Activated CD4-positive, alpha-beta memory T cell treated with anti-CD3 and anti-CD28 coated beads, Interleukin-2, amount 10 ng/mL, durations not matched to agents 7 days and 5 days (primary cell): ENCODE data around the gene HHEX. TPM values are rescaled to one million over a fixed set of nuclear protein-coding genes. Genes with fewer than 3 reads are reported as not detected.
A peak's percentile ranks its signal among the peaks of the same experiment; 100 is the strongest.
"Not testable (repeated sequence)": the region's sequence is repeated elsewhere in the genome, so short reads cannot be mapped to it uniquely, and the experiment has no call there.

ENCODE experiments used
- CTCF ChIA-PET: fragments of 350-600 bp; sonication (Branson Sonifier 250); formaldehyde crosslinking; loops from one replicate; lab custom pipeline; 2021; ENCODE audit warnings: antibody characterized with exemption, inconsistent platforms; lab: Charles Lee
- POLR2A ChIA-PET: fragments of 350-600 bp; sonication (Branson Sonifier 250); formaldehyde crosslinking; loops from one replicate; lab custom pipeline; 2021; ENCODE audit warnings: antibody characterized with exemption; lab: Charles Lee
- DNase-seq: peaks from one replicate; pipeline ENCODE4 v3.0.0-alpha.2; 2020
- H3K27ac Mint-ChIP-seq: one replicate; pipeline ENCODE4 v1.8.0; 2021; ENCODE audit warnings: mild to moderate bottlenecking, mixed read lengths
- H3K27me3 Mint-ChIP-seq: one replicate; pipeline ENCODE4 v1.8.0; 2021; ENCODE audit warnings: mixed read lengths
- H3K36me3 Mint-ChIP-seq: one replicate; pipeline ENCODE4 v1.8.0; 2021; ENCODE audit warnings: low read depth, mixed read lengths
- H3K4me1 Mint-ChIP-seq: one replicate; pipeline ENCODE4 v1.8.0; 2021; ENCODE audit warnings: mixed read lengths
- H3K4me3 Mint-ChIP-seq: one replicate; pipeline ENCODE4 v1.8.0; 2021; ENCODE audit warnings: mild to moderate bottlenecking, mixed read lengths
- H3K9me3 Mint-ChIP-seq: one replicate; pipeline ENCODE4 v1.8.0; 2021; ENCODE audit warnings: mixed read lengths
- total RNA-seq, 2 experiments: library from RNA; stranded (reverse); gene quantifications; one replicate each; pipeline ENCODE4 v1.2.3, GENCODE V29; 2021

Gene HHEX
- under 1 TPM; 0.13 to 0.23 TPM for total RNA-seq

- ChIA-PET CTCF (interaction anchor here (0.6 kb wide), 1 partner anchor 57 kb away, joined by 3 read pairs; no protein-coding TSS in a partner anchor), POLR2A (interaction anchor here (1.0 to 2.7 kb wide), 5 partner anchors 10 to 892 kb away, joined by 3 to 17 read pairs (median 3); partner anchors contain the start of genes EXOC6 and TNKS2)
- Mint-ChIP-seq H3K27ac (no peak within 1 kb of the TSS), H3K9me3 (no peaks in the 10 kb centered on the region), H3K4me3 (peak within 1 kb of the TSS; percentile 57), H3K27me3 (peaks cover 75% of the 10 kb centered on the region), H3K36me3 (peaks cover 5% of the 10 kb centered on the region), H3K4me1 (peaks cover 23% of the 10 kb centered on the region)
- peak; percentile 34 for DNase-seq
Observed at GRCh38 chr10:92689663-92690210, at the start of gene HHEX. TSS of gene HHEX (plus strand) at chr10:92689955. CDS start at chr10:92689987, 32 bp downstream.

DNA sequence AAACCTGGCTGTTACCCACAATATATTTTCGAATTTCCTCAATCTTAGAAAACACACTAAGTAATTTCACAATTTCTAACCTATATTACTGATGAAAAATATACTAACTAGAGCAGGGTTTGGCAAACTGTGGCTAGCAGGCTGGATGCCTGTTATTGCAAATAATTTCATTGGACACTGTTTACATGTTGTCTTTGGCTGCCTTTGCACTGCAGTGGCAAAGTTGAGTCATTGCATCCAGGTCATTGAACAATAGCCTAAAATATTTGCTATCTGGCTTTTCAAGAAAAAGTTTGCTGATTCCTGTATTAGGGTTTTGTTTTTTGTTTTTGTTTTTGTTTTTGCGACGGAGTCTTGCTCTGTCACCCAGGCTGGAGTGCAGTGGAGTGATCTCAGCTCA, 49.6 kb upstream of the HHEX start:
- Mint-ChIP-seq H3K27me3 (no peaks in the 10 kb centered on the region), H3K4me3 (no peak overlapping the region), H3K27ac (no peak overlapping the region), H3K36me3 (peaks cover 63% of the 10 kb centered on the region), H3K9me3 (no peaks in the 10 kb centered on the region), H3K4me1 (peaks cover 9% of the 10 kb centered on the region)
- no peak for DNase-seq
- POLR2A ChIA-PET: no interaction called here
- CTCF ChIA-PET: no interaction called here

DNA sequence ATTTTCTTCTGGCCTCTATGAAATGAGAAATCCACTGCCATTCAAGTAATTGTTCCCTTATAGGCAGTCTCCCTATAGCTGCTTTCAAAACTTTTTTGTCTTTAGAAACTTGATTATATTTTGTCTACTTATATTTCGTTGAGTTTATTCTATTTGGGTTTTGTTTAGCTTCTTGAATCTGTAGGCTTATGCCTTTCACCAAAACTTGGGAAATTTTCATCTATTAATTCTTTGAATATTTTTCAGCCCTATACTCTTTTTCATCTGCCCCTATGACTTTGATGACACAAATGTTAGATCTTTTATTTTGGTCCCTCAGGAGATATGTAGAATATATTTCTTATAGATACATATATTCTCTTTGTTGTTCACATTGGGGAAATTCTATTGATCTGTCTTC, 48.3 kb upstream of the HHEX start:
- Mint-ChIP-seq H3K27me3 (no peaks in the 10 kb centered on the region), H3K4me3 (no peak overlapping the region), H3K9me3 (no peaks in the 10 kb centered on the region), H3K36me3 (peaks cover 65% of the 10 kb centered on the region), H3K4me1 (peaks cover 9% of the 10 kb centered on the region), H3K27ac (no peak overlapping the region)
- ChIA-PET CTCF (no interaction called here), POLR2A (interaction anchor here (1.0 kb wide), 1 partner anchor 46 kb away, joined by 3 read pairs; no protein-coding TSS in a partner anchor)
- DNase-seq: no peak

- CTCF ChIA-PET: no interaction called here
- H3K27ac Mint-ChIP-seq: no peak overlapping the region
- H3K9me3 Mint-ChIP-seq: no peaks in the 10 kb centered on the region
- POLR2A ChIA-PET: no interaction called here
- no peak overlapping the region for H3K4me3 Mint-ChIP-seq
- peaks cover 68% of the 10 kb centered on the region for H3K36me3 Mint-ChIP-seq
- no peak for DNase-seq
- H3K4me1 Mint-ChIP-seq: peaks cover 9% of the 10 kb centered on the region
- H3K27me3 Mint-ChIP-seq: no peaks in the 10 kb centered on the region
Observed at GRCh38 chr10:92644921-92645320, 44.8 kb upstream of the HHEX start.

- DNase-seq, H3K4me1 Mint-ChIP-seq, CTCF ChIA-PET, POLR2A ChIA-PET, H3K9me3 Mint-ChIP-seq, H3K4me3 Mint-ChIP-seq, H3K27me3 Mint-ChIP-seq, H3K27ac Mint-ChIP-seq: not testable (repeated sequence)
- peaks cover 72% of the 10 kb centered on the region for H3K36me3 Mint-ChIP-seq
Observed at GRCh38 chr10:92650864-92651263, 38.9 kb upstream of the HHEX start.

GRCh38 chr10:92655426-92655825, 34.3 kb upstream of the HHEX start:
- H3K36me3 Mint-ChIP-seq: peaks cover 46% of the 10 kb centered on the region
- no peak overlapping the region for H3K27ac Mint-ChIP-seq
- H3K4me1 Mint-ChIP-seq: no peaks in the 10 kb centered on the region
- no peak for DNase-seq
- ChIA-PET POLR2A (interaction anchor here (0.6 to 1.3 kb wide), 3 partner anchors 29 to 64 kb away, joined by 3 read pairs; no protein-coding TSS in a partner anchor), CTCF (no interaction called here)
- H3K4me3 Mint-ChIP-seq: no peak overlapping the region
- H3K27me3 Mint-ChIP-seq: no peaks in the 10 kb centered on the region
- H3K9me3 Mint-ChIP-seq: no peaks in the 10 kb centered on the region

DNA sequence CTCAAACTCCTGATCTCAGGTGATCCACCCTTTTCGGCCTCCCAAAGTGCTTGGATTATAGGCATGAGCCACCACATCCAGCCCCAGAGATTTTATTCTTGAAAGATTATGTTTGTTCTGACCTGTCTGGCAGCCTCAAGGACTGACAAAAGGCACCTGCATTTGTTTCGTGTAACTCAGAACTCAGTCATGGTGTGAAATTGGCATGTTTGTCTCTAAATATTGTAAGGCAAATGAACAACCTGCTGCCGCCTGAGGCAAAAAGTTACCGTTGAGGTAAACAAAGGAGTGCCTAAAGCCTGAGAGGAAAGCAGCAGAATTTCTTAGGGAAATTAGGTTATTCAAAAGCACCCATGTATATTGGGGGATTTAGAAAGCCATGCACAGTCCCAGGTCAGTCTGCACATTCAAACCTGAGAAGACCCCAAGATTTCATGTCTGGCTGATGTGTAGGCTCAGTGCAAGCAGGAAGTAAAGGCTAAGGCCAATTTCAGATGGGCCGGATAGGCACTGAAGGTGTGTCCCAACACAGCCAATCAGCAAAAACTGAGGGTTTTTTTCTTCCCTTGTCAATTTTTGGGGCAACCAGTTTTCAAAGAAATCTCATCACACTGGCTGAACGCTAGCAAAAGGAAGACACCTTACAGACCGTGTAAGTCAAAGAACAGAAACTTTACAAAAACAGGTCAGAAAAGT, 33.3 kb upstream of the HHEX start:
- ChIA-PET CTCF (no interaction called here), POLR2A (interaction anchor here (0.8 to 1.3 kb wide), 2 partner anchors 30 to 35 kb away, joined by 3 read pairs; no protein-coding TSS in a partner anchor)
- DNase-seq: no peak
- no peaks in the 10 kb centered on the region for H3K4me1 Mint-ChIP-seq
- no peaks in the 10 kb centered on the region for H3K27me3 Mint-ChIP-seq
- H3K9me3 Mint-ChIP-seq: no peaks in the 10 kb centered on the region
- no peak overlapping the region for H3K4me3 Mint-ChIP-seq
- peaks cover 41% of the 10 kb centered on the region for H3K36me3 Mint-ChIP-seq
- H3K27ac Mint-ChIP-seq: no peak overlapping the region

DNA sequence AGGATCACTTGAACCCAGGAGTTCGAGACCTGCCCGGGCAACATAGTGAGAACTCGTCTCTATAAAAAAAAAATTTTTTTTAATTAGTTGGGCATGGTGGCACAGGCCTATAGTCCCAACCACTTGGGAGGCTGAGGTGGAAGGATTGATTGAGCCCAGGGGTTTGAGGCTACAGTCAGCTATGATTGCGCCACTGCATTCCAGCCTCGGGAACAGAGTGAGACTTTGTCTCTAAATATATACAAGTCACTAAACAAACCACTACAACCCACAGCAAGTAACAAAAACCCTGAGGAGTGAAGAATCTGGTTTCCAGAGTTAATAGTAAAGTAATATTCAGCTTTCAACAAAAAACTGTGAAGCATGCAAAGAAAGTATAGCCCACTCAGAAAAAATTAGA, 32.7 kb upstream of the HHEX start:
- POLR2A ChIA-PET: no interaction called here
- no peaks in the 10 kb centered on the region for H3K4me1 Mint-ChIP-seq
- peaks cover 39% of the 10 kb centered on the region for H3K36me3 Mint-ChIP-seq
- DNase-seq: no peak
- H3K9me3 Mint-ChIP-seq: peaks cover under 1% of the 10 kb centered on the region
- no peaks in the 10 kb centered on the region for H3K27me3 Mint-ChIP-seq
- no peak overlapping the region for H3K27ac Mint-ChIP-seq
- no peak overlapping the region for H3K4me3 Mint-ChIP-seq
- CTCF ChIA-PET: no interaction called here

DNA sequence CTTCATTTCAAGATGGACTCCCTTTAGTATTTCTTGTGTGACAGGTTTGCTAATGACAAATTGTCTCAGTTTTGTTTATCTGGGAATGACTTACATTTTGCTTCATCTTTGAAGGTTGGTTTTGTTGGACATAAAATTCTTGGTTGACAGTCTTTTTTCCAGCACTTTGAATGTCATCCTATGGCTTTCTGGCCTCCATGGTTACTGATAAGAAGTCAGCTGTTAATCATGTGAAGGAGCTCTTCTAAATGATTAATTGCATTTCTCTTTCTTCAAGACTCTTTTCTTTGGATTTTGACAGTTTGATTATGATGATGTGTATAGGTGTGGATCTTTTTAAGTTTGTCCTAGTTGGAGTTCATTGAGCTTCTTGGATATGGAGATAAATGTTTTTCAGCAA, 26.9 kb upstream of the HHEX start:
- DNase-seq: no peak

DNA sequence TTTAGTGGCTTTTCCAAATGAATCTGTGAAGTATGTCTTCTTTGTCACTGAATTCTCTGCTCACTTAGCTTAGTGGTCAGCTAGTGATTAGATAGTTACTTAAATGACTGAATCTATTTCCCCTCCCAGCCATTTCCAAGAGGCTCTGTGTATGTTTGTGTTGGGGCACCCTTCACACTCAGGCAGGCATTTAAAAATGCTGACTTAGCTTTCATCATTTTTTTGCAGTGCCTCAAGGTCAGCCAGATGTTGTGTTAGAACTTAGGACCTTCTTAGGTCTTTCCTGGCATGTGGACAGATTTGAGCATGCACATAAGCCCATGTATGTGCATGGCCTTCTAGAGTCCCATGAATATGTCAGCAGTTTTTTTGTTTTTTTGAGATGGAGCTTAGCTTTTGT, 25.4 kb upstream of the HHEX start:
- Mint-ChIP-seq H3K4me1 (no peaks in the 10 kb centered on the region), H3K9me3 (peaks cover 9% of the 10 kb centered on the region), H3K36me3 (no peaks in the 10 kb centered on the region), H3K27me3 (peaks cover 7% of the 10 kb centered on the region), H3K4me3 (no peak overlapping the region), H3K27ac (no peak overlapping the region)
- ChIA-PET CTCF (no interaction called here), POLR2A (interaction anchor here (1.3 kb wide), 1 partner anchor 25 kb away, joined by 3 read pairs; the partner anchor contains the start of gene HHEX)
- no peak for DNase-seq

More for the DNA sequence above, 26.9 kb upstream of the HHEX start:
- Mint-ChIP-seq H3K27ac (no peak overlapping the region), H3K9me3 (peaks cover 9% of the 10 kb centered on the region), H3K4me1 (no peaks in the 10 kb centered on the region), H3K36me3 (no peaks in the 10 kb centered on the region), H3K27me3 (peaks cover 1% of the 10 kb centered on the region), H3K4me3 (no peak overlapping the region)
- ChIA-PET CTCF (no interaction called here), POLR2A (no interaction called here)

GRCh38 chr10:92667078-92667477, 22.7 kb upstream of the HHEX start:
- DNase-seq: no peak
- Mint-ChIP-seq H3K4me1 (no peaks in the 10 kb centered on the region), H3K36me3 (no peaks in the 10 kb centered on the region), H3K9me3 (peaks cover 8% of the 10 kb centered on the region), H3K27ac (no peak overlapping the region), H3K4me3 (no peak overlapping the region), H3K27me3 (peaks cover 7% of the 10 kb centered on the region)
- POLR2A ChIA-PET: no interaction called here
- CTCF ChIA-PET: interaction anchor here (0.8 kb wide), 1 partner anchor 18 kb away, joined by 3 read pairs; no protein-coding TSS in a partner anchor

DNA sequence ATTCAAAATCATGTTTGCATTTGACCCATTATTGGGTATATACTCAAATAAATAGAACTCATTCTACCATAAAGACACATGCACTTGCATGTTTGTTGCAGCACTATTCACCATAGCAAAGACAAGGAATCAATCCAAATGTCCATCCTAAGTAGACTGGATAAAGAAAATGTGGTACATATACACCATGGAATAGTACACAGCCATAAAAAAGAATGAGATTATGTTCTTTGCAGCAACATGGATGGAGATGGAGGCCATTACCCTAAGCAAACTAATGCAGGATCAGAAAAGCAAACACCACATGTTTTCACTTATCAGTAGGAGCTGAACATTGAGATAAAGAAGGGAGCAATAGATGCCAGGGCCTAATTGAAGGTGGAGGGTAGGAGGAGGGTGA, 12.0 kb upstream of the HHEX start:
- DNase-seq: no peak
- ChIA-PET CTCF (no interaction called here), POLR2A (no interaction called here)
- peaks cover 2% of the 10 kb centered on the region for H3K9me3 Mint-ChIP-seq
- H3K4me1 Mint-ChIP-seq: no peaks in the 10 kb centered on the region
- H3K27me3 Mint-ChIP-seq: peaks cover 10% of the 10 kb centered on the region
- H3K36me3 Mint-ChIP-seq: no peaks in the 10 kb centered on the region
- H3K27ac Mint-ChIP-seq: no peak overlapping the region
- no peak overlapping the region for H3K4me3 Mint-ChIP-seq

- Mint-ChIP-seq H3K27me3 (peaks cover 14% of the 10 kb centered on the region), H3K36me3 (no peaks in the 10 kb centered on the region), H3K4me3 (no peak overlapping the region), H3K9me3 (peaks cover 2% of the 10 kb centered on the region), H3K27ac (no peak overlapping the region), H3K4me1 (no peaks in the 10 kb centered on the region)
- POLR2A ChIA-PET: no interaction called here
- no peak for DNase-seq
- CTCF ChIA-PET: interaction anchor here (0.5 kb wide), 1 partner anchor 33 kb away, joined by 3 read pairs; no protein-coding TSS in a partner anchor
Observed at GRCh38 chr10:92678206-92678605, 11.5 kb upstream of the HHEX start.
